A549 (cell line): ENCODE results near the gene TEDC1.

Source experiments
- CEBPB ChIP-seq, 2 experiments: fragments of >200 bp in 1 of 2; sonication (Bioruptor Twin) in 1 of 2; formaldehyde crosslinking in 1 of 2; IDR thresholded peaks; 2 replicates each; pipeline ENCODE4 v1.6.1; 2012 to 2016
- CHD4 ChIP-seq: fragments of 200-600 bp; sonication (generic); IDR thresholded peaks from 2 replicates; pipeline ENCODE4 v1.6.1; 2016; ENCODE audit warnings: antibody characterized with exemption, mild to moderate bottlenecking, borderline replicate concordance
- CTCF ChIP-seq: fragments of >200 bp; sonication (Bioruptor Twin); formaldehyde crosslinking; IDR thresholded peaks from 3 replicates; pipeline ENCODE4 v1.5.1; 2016
- NR3C1 ChIP-seq: fragments of >200 bp; sonication (Bioruptor Twin); formaldehyde crosslinking; IDR thresholded peaks from 3 replicates; pipeline ENCODE4 v1.6.1; 2017
- POLR2A ChIP-seq: IDR thresholded peaks from 2 replicates; pipeline ENCODE4 v1.6.1; 2012; ENCODE audit warnings: mild to moderate bottlenecking, low read length
- POLR2AphosphoS2 ChIP-seq: conservative IDR thresholded peaks from 2 replicates; pipeline ENCODE4 v1.6.1; 2012; ENCODE audit warnings: low read length, improper control_type of control experiment, inconsistent platforms
- RAD21 ChIP-seq, 2 experiments: fragments of >200 bp in 1 of 2; sonication (Bioruptor Twin) in 1 of 2; formaldehyde crosslinking in 1 of 2; IDR thresholded peaks in 1 of 2; conservative IDR thresholded peaks in 1 of 2; 2 replicates in 1 of 2; 3 replicates in 1 of 2; pipeline ENCODE4 v1.6.1; 2012 to 2018; ENCODE audit warnings: inconsistent platforms in 1 of 2
- RFX5 ChIP-seq: fragments of 450-650 bp; IDR thresholded peaks from 2 replicates; pipeline ENCODE4 v1.7.1; 2014; ENCODE audit warnings: antibody characterized with exemption, mild to moderate bottlenecking, moderate library complexity
- SMC3 ChIP-seq: fragments of >200 bp; sonication (Bioruptor Twin); formaldehyde crosslinking; IDR thresholded peaks from 3 replicates; pipeline ENCODE4 v1.6.1; 2018; ENCODE audit warnings: inconsistent platforms
- SREBF2 ChIP-seq: fragments of 450-650 bp; IDR thresholded peaks from 2 replicates; pipeline ENCODE4 v1.6.1; 2014; ENCODE audit warnings: mild to moderate bottlenecking, moderate library complexity
- ZNF302 ChIP-seq: fragments of 250-450 bp; sonication (Bioruptor Pico); IDR thresholded peaks from 2 replicates; pipeline ENCODE4 v1.9.0; 2021; ENCODE audit warnings: inconsistent platforms, mild to moderate bottlenecking, moderate library complexity

DNA sequence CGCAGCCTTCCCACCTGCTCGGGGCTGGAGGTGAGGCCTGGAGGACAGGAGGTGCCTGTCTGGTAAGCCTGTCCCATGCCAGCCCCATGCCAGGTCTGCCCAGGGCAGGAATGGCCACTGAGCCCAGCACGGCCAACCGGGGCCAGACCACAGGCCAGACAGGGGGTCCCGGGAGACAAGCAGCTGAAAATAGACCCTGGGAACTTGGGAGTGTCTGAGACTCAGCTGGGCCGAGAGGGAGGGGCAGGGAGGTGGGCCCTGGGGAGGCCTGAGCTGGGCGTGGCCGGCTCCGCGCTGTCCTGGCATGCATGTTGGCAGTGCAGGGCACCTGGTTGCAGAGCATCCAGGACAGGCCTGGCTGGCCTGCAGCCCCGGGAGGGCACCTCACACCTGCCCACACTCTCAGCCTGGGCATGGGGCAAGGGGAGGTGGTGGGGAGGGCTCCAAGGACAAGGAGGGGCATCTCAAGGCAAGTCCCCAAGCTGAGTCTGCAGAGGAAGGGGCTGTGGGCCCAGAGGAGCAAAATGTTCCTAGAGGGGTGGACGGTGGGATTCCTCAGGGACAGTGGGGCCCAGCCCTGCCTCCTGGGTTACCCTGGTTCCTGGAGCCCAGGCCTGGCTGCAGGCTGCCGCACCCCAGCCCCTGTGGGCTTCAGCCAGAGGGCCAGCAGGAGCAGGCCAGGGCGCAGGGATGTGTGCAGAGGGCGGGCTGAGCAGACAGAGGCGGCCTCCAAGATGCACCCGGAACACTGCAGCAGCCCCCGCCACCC is 7.6 kb upstream of the TEDC1 start:
- no peak for TF ChIP-seq ZNF302
- no peak for TF ChIP-seq CHD4
- no peak for TF ChIP-seq CTCF
- no peak for TF ChIP-seq NR3C1
- no peak for TF ChIP-seq RAD21 (conservative IDR thresholded peaks at IDR 0.05 in 1 of 2, IDR thresholded peaks at IDR 0.05 in 1 of 2)
- TF ChIP-seq POLR2A: no peak
- TF ChIP-seq SREBF2: no peak
- no peak for TF ChIP-seq RFX5
- TF ChIP-seq POLR2AphosphoS2: no peak
- no peak for TF ChIP-seq SMC3
- no peak for TF ChIP-seq CEBPB (IDR thresholded peaks at IDR 0.05)
